Endothelial cell (in vitro differentiated cells): ENCODE data around the gene WDFY4. TPM values are rescaled to one million over a fixed set of nuclear protein-coding genes. Genes with fewer than 3 reads are reported as not detected.

ENCODE experiments used
- DNase-seq: peaks from one replicate; pipeline ENCODE4 v3.0.0; 2021; ENCODE audit warnings: low spot score
- H3K27ac Mint-ChIP-seq: one replicate; pipeline ENCODE4 v1.8.0; 2021; ENCODE audit warnings: mixed read lengths, inconsistent platforms; ENCODE audit not compliant: unreplicated experiment
- H3K27me3 Mint-ChIP-seq: one replicate; pipeline ENCODE4 v1.8.0; 2021; ENCODE audit warnings: mild to moderate bottlenecking, moderate library complexity, mixed read lengths, inconsistent platforms; ENCODE audit not compliant: unreplicated experiment
- H3K36me3 Mint-ChIP-seq: one replicate; pipeline ENCODE4 v1.8.0; 2021; ENCODE audit warnings: mild to moderate bottlenecking, low read depth, mixed read lengths, inconsistent platforms; ENCODE audit not compliant: unreplicated experiment
- H3K4me1 Mint-ChIP-seq: one replicate; pipeline ENCODE4 v1.8.0; 2021; ENCODE audit warnings: mild to moderate bottlenecking, mixed read lengths, inconsistent platforms; ENCODE audit not compliant: unreplicated experiment
- H3K4me3 Mint-ChIP-seq: one replicate; pipeline ENCODE4 v1.8.0; 2021; ENCODE audit warnings: mild to moderate bottlenecking, mixed read lengths, inconsistent platforms; ENCODE audit not compliant: unreplicated experiment
- H3K9me3 Mint-ChIP-seq: one replicate; pipeline ENCODE4 v1.8.0; 2021; ENCODE audit warnings: mixed read lengths, inconsistent platforms; ENCODE audit not compliant: unreplicated experiment
- total RNA-seq: library from RNA; stranded (reverse); fragmentation: NEBNext Ultra II Directional; extraction: Animal tissue kit (Norgen Biotek cat#: 25700); gene quantifications from one replicate; pipeline ENCODE4 v1.2.1, GENCODE V29; 2021; ENCODE audit not compliant: unreplicated experiment
- TF ChIP-seq, protein P1 (sequence below): fragments of 200-600 bp; sonication (generic); IDR thresholded peaks from one replicate; pipeline ENCODE4 v1.5.0; 2021; ENCODE audit warnings: antibody characterized with exemption; ENCODE audit not compliant: unreplicated experiment

WDFY4 gene
- total RNA-seq, 1 donor from 2014 or later: 0.54 TPM

DNA sequence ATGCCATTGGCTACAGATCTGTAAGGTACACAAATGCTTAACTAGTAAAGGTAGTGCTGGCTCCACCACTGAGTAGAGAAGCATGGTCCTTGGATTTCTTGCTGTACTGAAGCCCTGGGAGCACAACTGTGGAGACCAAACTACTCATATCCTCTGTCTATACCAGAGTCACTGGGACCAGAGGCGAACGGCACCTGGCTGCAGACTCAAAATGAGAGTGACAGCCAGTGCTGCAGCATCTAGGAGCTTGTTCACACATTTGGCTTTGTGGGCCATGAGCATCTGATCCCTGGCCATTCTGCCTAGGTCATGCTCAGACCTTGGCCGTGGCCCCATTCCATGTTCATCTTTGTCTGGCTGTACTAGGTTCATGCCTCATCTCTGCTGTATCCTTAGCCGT, 223.1 kb downstream of the WDFY4 start:
- Mint-ChIP-seq H3K9me3 (no peaks in the 10 kb centered on the region), H3K27ac (no peak overlapping the region), H3K4me3 (no peak overlapping the region), H3K27me3 (no peaks in the 10 kb centered on the region), H3K36me3 (no peaks in the 10 kb centered on the region), H3K4me1 (no peaks in the 10 kb centered on the region)
- DNase-seq: no peak
- TF ChIP-seq, protein P1, sequence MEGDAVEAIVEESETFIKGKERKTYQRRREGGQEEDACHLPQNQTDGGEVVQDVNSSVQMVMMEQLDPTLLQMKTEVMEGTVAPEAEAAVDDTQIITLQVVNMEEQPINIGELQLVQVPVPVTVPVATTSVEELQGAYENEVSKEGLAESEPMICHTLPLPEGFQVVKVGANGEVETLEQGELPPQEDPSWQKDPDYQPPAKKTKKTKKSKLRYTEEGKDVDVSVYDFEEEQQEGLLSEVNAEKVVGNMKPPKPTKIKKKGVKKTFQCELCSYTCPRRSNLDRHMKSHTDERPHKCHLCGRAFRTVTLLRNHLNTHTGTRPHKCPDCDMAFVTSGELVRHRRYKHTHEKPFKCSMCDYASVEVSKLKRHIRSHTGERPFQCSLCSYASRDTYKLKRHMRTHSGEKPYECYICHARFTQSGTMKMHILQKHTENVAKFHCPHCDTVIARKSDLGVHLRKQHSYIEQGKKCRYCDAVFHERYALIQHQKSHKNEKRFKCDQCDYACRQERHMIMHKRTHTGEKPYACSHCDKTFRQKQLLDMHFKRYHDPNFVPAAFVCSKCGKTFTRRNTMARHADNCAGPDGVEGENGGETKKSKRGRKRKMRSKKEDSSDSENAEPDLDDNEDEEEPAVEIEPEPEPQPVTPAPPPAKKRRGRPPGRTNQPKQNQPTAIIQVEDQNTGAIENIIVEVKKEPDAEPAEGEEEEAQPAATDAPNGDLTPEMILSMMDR: no peak

DNA sequence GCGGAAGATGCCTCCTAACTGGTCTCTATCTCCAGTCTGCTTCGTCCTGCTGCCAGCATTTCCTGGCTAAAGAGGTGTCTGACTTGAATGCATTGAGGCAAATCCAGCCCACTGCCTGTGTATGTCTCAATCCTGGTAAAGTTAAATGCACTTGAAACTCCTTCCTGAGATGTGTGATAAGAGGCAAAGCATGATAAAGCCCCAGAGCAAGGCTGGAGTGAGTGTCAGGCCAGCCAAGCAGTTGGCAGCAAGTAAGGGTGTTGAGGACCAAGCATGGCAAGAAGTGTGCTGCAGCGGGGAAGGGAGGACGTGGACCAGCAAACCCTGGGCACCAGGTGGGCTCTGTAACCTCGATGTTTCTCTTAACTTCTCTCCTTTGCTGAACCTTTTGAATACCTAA, 225.9 kb downstream of the WDFY4 start:
- no peak for DNase-seq
- Mint-ChIP-seq H3K27me3 (no peaks in the 10 kb centered on the region), H3K27ac (no peak overlapping the region), H3K4me3 (no peak overlapping the region), H3K4me1 (no peaks in the 10 kb centered on the region), H3K9me3 (no peaks in the 10 kb centered on the region), H3K36me3 (no peaks in the 10 kb centered on the region)
- TF ChIP-seq, protein P1: no peak

DNA sequence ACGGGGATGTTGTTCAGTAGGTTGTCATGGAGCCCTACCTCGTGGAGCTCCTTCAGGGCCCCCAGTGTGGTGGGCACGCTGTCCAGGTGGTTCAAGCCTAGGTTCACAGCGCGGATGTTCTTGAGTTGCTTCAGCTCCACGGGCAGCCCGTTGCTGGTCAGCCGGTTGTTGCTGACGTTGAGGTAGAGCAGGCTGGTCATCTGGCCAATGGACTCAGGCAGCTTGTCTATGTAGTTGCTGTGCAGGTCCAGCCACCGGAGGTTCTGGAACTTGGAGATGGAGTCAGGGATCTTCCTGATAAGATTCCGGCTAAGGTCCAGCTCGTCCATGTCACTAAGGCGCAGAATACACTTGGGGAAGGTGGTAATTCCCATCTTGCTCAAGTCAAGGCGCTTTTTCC, 229.0 kb downstream of the WDFY4 start:
- Mint-ChIP-seq H3K27ac (no peak overlapping the region), H3K9me3 (no peaks in the 10 kb centered on the region), H3K36me3 (no peaks in the 10 kb centered on the region), H3K4me1 (no peaks in the 10 kb centered on the region), H3K4me3 (no peak overlapping the region), H3K27me3 (no peaks in the 10 kb centered on the region)
- TF ChIP-seq, protein P1: no peak
- DNase-seq: no peak

DNA sequence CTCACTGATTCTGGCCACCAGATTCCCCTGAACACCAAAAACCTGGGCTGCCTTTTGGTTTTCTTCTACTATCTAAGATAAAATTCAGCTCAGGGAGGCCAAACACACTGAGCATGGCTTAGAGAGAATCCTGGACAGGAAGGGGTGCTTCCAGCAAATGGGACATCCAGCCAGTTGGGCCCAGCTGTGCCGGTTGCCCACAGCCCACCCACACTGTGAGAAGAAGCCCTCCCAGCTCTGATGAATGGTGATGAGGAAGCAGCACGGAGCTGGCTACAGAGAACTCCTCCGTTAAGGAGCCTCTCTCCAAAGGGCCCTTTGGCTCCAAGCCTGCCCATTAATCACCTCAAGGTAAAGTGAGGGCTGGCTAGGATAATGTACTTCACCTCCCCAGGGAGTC, 239.1 kb downstream of the WDFY4 start:
- no peak overlapping the region for H3K4me3 Mint-ChIP-seq
- H3K27ac Mint-ChIP-seq: no peak overlapping the region
- no peaks in the 10 kb centered on the region for H3K9me3 Mint-ChIP-seq
- TF ChIP-seq, protein P1: no peak
- DNase-seq: no peak
- H3K36me3 Mint-ChIP-seq: no peaks in the 10 kb centered on the region
- H3K4me1 Mint-ChIP-seq: no peaks in the 10 kb centered on the region
- H3K27me3 Mint-ChIP-seq: no peaks in the 10 kb centered on the region

DNA sequence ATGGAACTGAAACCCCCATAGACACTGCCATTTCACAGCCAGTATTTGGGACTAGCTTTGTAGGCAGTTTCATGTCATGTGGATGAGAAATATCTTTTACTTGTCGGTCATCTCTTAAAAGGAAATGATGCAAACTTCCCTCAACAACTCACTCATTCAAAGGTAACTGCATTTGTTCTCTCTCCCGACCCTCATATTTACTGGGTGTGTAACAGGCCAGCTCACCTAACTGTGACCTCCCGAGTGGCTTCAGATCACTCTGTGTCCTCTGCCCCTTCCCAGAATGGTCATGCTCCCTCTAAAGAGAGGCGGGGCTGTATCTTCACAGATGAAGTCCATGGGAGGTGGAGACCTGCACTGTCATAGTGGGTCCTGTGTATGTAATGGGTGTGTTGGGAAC, 240.3 kb downstream of the WDFY4 start:
- Mint-ChIP-seq H3K4me1 (no peaks in the 10 kb centered on the region), H3K36me3 (no peaks in the 10 kb centered on the region), H3K27me3 (no peaks in the 10 kb centered on the region), H3K4me3 (no peak overlapping the region), H3K9me3 (no peaks in the 10 kb centered on the region), H3K27ac (no peak overlapping the region)
- DNase-seq: no peak
- TF ChIP-seq, protein P1: no peak
